AG08396 (cell line): ENCODE data around the gene ARSJ.
A peak's percentile ranks its signal among the peaks of the same experiment; 100 is the strongest.
"Not testable (repeated sequence)": the region's sequence is repeated elsewhere in the genome, so short reads cannot be mapped to it uniquely, and the experiment has no call there.

ENCODE experiments used
- DNase-seq: peaks from one replicate; pipeline ENCODE4 v3.0.0; 2012; ENCODE audit warnings: low spot score, mixed read lengths

The ARSJ gene

DNA sequence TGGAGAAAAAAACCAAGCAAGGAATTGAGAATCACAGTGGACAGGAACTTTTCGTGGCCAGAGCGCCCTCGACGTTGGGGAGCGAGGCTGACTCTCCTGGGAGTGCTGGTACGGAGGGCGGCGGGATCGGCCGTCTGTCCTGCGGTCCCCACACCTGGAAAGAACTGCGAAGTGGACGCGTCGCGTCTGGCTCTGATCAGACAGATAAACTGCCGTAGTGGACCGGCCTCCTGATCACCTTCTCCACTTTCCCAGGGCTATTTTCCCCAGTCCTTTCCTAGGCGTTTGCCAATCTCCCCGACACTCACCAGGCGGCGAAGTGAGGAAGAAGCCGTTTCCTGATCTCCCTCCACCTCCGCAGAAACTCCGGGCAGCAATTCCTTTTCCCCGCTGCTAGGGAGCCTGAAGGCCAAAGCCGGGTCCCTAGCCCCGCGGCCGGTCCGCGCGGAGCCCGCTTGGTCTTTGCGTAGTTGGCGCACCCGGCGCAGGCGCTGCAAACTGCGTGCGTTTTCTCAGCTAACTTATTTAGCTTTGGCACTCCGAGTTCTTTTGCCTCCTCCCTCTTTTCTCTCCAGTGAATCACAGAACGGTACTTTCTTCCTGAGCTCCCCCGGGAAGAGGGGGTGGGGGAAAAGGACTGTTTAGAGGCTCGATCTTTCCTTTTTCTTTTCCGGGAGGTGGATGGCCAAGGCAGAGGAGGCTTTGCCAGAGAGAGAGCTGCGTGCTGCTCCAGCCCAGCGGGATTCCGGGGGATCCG, at the start of gene ARSJ:
TSS of gene ARSJ (minus strand) at position 500 of the 757 bp plus-strand sequence. CDS start 813 bp downstream, outside the sequence.
- peak; percentile 64 for DNase-seq

GRCh38 chr4:114028071-114028470, 48.6 kb upstream of the ARSJ start:
- no peak for DNase-seq

DNA sequence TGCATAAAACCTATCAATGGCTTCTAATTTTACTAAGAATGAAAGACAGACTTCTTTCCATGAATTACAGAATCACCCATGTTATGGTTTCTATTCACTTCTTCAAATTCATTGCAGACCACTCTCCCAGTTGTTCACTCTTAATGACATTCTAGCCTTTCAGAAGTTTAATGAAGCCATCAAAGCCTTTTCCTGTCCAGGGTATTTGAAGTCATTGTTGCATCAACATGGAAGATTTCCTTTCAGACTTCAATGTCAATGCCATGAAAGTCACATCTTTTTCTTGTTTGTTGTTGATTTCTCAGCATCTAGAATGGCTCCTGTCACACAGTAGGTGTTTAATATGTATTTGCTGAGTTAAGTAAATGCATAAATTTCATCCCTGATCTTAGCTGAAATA, 48.1 kb upstream of the ARSJ start:
- no peak for DNase-seq

DNA sequence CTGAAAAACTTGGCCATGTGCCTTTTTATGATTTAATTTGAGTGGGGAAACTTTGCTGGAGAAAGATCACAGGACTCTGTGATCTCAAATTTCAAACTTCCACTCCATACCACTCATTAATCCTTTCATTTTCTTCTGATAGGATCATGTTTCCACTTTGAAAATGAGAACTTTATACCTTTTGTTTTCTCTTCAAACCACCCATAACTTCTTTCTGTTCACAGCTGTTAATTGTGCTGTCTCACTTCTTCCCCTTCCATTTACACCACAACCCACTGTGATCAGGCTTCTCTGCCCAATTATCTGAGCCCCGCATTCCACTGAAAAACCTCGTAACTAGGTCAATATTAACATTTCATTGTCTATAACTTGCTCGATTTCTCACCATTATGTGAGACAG, 47.0 kb upstream of the ARSJ start:
- no peak for DNase-seq

DNA sequence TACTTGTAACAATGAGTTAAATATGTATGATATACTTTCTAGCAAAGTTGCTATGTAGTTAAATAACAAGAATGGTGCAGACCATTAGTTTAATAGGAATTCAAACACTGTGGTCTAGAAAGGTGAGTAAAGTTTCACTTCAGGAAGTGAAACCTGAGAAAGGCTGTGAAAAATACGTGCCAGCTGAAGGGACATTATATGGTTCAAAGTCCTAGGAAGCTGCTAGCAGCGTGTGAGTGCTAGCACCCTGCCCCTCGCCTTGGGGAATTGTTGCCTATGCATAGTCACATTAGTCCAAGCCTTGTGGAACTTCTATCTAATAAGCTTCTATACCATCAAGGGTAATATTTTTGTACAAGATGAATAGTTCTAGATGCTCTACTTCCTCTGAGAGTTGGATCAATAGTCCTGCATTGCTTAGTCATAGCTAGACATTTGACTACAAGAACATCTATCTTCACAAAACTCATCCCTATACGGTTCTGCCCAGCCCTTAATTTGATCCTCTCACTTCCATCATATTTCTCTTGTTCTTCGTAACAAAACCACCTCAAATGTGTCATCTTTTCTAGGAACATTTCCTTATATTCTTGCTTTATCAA, 45.8 kb upstream of the ARSJ start:
- no peak for DNase-seq

- no peak for DNase-seq
These were observed 42.0 kb upstream of the ARSJ start for GRCh38 chr4:114021451-114021850.

DNA sequence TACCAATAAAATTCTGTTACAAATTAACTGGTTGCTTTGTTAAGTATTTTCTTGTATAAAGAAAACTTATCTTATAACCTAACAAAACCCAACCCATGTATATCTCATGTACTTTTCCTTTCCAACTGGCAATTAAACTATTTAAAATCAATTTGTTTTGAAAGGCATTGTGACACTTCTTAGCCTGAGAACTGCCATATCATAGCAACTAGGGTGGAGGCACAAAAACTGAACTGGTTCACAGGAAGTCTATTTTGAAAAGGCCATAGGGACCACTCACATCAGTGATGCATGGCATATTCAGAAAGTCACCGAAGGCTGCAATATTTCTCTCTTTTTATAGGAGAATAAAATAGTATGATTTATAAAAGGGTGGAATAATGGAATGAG, 40.5 kb upstream of the ARSJ start:
- DNase-seq: no peak

GRCh38 chr4:114019276-114019968, 40.0 kb upstream of the ARSJ start:
- DNase-seq: no peak

- no peak for DNase-seq
These were observed 37.9 kb upstream of the ARSJ start for GRCh38 chr4:114017120-114017917.

GRCh38 chr4:114015444-114015899, 36.0 kb upstream of the ARSJ start:
- DNase-seq: peak; percentile 64

DNA sequence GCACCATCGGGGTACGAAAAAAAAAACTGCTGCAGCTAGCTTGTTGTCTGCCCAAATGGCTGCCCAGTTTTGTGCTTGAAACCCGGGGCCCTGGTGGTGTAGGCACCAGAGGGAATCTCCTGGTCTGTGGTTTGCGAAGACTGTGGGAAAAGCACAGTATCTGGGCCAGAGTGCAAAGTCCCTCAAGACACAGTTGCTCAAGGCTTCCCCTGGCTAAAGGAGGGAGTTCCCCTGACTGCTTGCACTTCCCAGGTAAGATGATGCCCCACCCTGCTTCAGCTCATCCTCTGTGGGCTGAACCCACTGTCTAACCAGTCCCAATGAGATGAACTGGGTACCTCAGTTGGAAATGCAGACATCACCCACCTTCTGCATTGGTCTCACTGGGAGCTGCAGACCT, 33.8 kb upstream of the ARSJ start:
- not testable (repeated sequence) for DNase-seq

DNA sequence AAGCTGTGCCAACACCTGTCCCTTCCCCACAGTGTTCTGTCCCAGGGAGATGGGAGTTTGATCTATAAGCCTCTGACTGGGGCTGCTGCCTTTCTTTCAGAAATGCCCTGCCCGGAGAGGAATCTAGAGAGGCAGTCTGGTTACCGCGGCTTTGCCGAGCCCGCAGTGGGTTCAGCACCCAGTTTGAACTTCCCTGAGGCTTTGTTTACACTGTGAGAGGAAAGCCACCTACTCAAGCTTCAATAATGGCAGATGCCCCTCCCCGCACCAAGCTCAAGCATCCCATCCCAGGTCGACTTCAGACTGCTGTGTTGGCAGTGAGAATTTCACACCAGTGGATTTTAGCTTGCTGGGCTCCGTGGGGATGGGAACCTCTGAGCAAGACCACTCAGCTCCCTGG, 33.3 kb upstream of the ARSJ start:
- no peak for DNase-seq

- peak; percentile 14 for DNase-seq
These were observed 26.4 kb upstream of the ARSJ start for GRCh38 chr4:114005569-114006442.

- DNase-seq: not testable (repeated sequence)
These were observed 25.2 kb upstream of the ARSJ start for GRCh38 chr4:114004483-114005226.

GRCh38 chr4:113998531-113998930, 19.1 kb upstream of the ARSJ start:
- DNase-seq: no peak

DNA sequence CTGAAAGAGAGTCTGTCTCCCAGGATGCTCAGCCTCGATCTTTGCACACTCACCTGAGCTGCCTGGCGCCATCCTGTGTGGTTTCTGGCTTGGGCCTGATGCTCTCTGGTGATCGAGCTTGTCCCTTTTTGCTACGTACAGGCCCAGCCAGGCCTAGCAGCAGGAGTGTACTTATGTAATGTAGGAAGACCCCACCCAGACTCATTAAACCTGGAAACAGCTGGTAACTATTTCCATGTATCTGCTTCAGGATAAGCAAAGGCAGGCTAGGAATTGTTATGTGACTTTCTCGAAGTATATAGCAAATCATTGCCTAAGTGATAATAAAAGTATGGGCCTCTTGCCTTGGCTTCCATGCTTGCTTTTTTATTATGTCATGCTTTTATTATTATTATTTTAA, 18.6 kb upstream of the ARSJ start:
- no peak for DNase-seq

DNA sequence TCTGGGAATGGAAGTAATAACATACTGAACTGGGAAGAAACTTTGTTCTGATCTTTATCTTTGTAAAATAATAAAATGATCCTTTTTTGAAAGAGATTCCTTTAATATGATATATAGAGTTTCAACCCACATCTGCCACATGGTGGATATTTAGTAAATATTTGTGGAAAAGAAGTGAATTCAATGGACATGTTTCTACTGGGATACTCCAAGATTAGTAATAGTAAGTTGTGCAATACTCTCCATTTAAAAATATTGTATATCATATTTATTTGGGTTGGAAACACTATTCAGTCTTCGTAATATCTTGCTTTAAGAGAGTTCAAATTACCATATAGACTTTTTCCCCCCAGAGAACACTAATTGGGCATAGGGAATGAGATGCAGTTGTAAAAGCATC, 17.8 kb upstream of the ARSJ start:
- no peak for DNase-seq

- no peak for DNase-seq
These were observed 17.2 kb upstream of the ARSJ start for GRCh38 chr4:113996599-113997177.

- no peak for DNase-seq
These were observed 14.4 kb upstream of the ARSJ start for GRCh38 chr4:113993887-113994286.

GRCh38 chr4:113990886-113991285, 11.4 kb upstream of the ARSJ start:
- DNase-seq: no peak
